Measurements from ENCODE around the gene MYMK. TPM values are rescaled to one million over a fixed set of nuclear protein-coding genes. Genes with fewer than 3 reads are reported as not detected.

MYMK gene
- total and polyA plus RNA-seq, 2 of the 8 experiments (the other 6 are each of a cell fraction or from before 2014, with no cell fraction given) = not detected

GRCh38 chr9:133491656-133491925 lies 33.2 kb downstream of the MYMK start (continued):
- TF ChIP-seq ATF2 (IDR thresholded peaks at IDR 0.05; ENCODE audit: low read length) (no peak), SIN3A (conservative IDR thresholded peaks at IDR 0.05 in 1 of 2, IDR thresholded peaks at IDR 0.05 in 1 of 2; ENCODE audit: low read depth in 1 of 2, low read length in 2 of 2) (no peak), HDAC2 (IDR thresholded peaks at IDR 0.05; ENCODE audit: borderline replicate concordance in 1 of 2, low read depth in 2 of 2, low read length in 2 of 2) (no peak), KDM5A (IDR thresholded peaks at IDR 0.05; ENCODE audit: low read length) (no peak)
